ENCODE data around the gene POLR2L.

POLR2L gene

GRCh38 chr11:824942-825341, 17.4 kb downstream of the POLR2L start:
- no peak for DNase-seq

DNA sequence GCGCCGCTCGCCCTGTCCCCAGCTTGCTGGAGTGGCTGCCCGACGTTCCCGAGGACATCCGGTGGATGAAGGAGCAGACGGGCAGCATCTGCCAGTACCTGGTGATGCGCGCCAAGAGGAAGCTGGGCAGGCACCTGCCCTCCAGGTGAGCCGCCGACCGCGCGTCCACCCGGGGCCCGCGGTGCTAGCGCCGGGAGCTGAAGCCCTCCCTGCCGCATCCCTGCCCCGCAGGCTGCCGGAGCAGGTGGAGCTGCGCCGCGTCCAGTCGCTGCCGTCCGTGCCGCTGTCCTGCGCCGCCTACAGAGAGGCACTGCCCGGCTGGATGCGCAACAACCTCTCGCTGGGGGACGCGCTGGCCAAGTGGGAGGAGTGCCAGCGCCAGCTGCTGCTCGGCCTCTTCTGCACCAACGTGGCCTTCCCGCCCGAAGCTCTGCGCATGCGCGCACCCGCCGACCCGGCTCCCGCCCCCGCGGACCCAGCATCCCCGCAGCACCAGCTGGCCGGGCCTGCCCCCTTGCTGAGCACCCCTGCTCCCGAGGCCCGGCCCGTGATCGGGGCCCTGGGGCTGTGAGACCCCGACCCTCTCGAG, 17.9 kb downstream of the POLR2L start:
- no peak for DNase-seq

DNA sequence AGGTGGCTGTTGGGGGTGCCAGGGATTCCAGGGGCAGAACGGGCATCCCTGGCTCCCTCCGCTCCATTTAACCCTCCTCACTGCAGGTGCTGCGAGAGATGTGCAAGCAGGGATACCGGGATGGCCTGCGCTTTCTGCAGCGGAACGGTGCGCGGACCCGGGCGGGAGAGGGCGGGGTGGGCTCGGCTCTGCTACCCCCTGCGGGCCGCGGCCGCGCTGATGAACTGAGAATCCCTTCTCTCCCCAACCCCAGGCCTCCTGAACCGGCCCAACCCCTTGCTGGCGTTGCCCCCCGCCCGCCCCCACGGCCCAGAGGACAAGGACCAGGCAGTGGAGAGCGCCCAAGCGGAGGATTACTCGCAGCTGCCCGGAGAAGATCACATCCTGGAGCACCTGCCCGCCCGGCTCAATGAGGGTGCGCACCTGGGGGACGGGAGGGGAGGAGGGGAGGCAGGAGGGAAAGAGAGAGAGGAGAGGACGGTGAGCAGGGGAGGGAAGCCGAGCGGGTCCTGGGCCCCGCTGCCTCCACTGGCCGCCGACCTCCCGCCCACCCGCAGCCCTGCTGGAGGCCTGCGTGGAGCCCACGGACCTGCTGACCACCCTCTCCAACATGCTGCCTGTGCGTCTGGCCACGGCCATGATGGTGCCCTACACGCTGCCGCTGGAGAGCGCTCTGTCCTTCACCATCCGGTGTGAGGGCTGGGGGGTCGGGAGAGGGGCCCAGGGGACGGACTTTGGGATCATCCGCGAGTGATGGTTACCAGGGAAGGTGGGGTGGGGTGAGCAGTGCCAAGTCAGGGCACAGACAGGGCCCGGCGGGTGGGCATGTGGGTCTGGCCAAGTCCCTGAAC, 18.7 kb downstream of the POLR2L start:
- no peak for DNase-seq

DNA sequence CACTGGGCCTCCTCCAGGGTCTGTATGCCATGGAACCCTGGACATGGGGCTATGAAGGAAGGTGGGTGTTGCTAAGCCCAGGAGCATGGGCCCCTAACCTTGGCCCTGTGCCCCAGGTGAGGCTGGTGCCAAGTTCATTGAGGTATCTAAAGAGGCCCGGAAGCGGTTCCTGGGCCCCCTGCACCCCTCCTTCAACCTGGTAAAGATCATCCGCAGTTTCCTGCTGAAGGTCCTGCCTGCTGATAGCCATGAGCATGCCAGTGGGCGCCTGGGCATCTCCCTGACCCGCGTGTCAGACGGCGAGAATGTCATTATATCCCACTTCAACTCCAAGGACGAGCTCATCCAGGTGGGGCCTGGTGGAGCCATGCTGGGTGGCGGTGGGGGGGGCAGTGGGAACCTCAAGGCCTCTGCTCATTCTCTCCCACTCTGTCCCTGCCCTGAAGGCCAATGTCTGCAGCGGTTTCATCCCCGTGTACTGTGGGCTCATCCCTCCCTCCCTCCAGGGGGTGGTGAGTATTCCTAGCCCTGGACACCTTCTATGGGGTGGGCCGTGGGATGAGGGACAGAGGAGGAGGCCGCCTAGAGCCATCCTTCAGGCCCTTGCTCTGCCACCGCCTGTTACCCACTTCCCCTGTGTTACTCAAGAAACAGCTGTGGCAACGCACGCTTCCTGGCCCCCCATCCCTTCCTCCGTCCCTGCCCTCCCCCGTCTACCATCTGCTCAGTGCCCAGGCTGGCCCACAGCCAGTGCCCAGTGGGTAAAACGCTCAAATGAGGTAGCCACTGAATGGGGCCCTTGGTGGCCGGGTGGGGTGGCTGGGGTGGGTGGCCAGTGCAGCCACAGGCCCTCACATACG, 20.6 kb downstream of the POLR2L start:
- DNase-seq = no peak

GRCh38 chr11:820655-821511, 21.4 kb downstream of the POLR2L start:
- no peak for DNase-seq

- DNase-seq = peak; percentile 90 to 97 (median 94)
These were observed 22.2 kb downstream of the POLR2L start for GRCh38 chr11:819943-820649.

DNA sequence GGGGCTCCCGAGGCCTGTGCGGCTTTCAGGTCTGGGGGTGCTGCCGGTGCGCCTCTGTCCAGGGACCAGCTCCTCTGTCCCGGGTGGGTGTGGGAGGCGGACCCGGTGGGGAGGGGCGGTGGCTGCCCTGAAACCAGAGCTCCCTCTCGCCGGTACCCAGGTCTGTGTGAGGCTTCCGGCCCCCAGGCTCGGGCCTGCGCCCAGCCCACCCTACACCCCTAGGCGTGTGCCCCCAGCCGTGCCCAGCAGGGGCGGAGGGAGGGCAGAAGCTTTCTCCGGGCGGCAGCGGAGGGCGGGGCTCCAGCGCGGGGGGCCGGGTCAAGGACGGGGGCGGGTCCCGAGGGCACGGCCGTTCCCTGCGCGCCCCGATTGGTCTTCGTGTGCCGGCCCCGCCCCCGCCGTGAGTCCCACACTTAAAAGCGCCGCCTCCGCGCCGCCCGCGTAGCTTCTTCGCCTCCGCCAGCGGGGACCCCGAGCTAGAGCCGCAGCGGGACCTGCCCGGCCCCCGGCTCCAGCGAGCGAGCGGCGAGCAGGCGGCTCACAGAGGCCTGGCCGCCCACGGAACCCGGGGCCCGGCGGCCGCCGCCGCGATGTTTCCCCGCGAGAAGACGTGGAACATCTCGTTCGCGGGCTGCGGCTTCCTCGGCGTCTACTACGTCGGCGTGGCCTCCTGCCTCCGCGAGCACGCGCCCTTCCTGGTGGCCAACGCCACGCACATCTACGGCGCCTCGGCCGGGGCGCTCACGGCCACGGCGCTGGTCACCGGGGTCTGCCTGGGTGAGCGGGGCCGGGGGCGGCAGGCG, 23.0 kb downstream of the POLR2L start:
- peak; percentile 87 to 92 (median 90) for DNase-seq

DNA sequence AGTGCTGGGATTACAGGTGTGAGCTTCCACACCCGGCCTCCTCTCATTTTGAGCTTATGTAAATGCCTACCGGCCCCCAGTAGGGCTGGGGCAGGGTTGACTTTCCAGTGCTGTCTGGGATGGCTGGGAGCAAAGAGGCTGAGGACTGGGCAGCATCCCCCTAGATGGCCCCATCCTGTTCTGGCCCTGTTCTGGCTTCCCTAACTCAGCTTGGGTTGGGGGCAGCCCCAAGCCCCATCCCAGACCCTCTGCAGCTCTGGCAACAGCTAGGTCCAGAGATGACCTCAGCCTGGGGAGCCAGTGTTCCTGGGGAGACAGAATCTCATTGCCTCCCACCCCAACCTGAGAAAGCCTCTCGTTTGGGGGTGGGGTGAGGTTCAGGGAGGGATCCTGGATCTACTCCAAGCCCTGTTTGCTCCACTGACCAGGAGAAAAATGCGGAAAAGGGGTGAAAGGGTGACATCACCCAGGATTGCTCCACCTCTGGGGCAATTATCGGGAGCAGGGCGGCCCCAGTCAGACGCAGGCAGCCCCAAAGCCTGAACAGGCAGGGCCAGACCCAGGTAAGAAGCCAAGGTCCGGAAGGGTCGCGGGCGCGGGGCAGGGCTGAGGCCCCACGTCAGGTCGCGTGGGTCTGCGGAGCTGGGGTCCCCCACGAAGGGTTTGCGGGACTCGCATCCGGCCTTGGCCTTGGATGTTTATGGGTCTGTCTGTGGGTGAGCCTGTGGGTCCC, 23.8 kb downstream of the POLR2L start, which contains the start of gene PNPLA2:
Gene PNPLA2, plus strand, starts transcription at position 519 of the 733 bp plus-strand sequence. CDS start 805 bp downstream, outside the sequence.
- DNase-seq = no peak

GRCh38 chr11:816433-816779, 25.9 kb downstream of the POLR2L start:
- DNase-seq = no peak

- DNase-seq = no peak
These were observed 26.5 kb downstream of the POLR2L start for GRCh38 chr11:815675-816432.

- DNase-seq = no peak
These were observed 28.8 kb downstream of the POLR2L start for GRCh38 chr11:813456-814096.

GRCh38 chr11:813072-813455, 29.3 kb downstream of the POLR2L start:
- no peak for DNase-seq

DNA sequence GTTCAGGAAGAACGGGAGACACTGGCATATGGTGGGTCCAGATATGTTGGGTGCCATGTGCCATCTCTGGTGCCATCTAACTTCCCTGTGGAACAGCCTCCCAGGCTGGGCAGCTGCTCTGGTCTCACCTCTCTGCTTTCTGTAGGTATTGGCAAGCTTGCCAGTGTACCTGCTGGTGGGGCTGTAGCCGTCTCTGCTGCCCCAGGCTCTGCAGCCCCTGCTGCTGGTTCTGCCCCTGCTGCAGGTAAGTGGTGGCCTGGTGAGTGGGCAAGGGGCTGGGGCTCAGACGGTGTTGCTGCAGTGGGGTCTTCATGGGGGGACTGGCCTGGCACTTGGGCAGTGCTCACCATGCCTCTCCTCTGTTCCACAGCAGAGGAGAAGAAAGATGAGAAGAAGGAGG, 29.9 kb downstream of the POLR2L start:
- no peak for DNase-seq

GRCh38 chr11:811446-812245, 30.7 kb downstream of the POLR2L start:
- DNase-seq = no peak

- no peak for DNase-seq
These were observed 32.2 kb downstream of the POLR2L start for GRCh38 chr11:810040-810567.

GRCh38 chr11:809287-810039, 32.9 kb downstream of the POLR2L start, which contains the start of gene RPLP2:
Gene RPLP2, plus strand, starts transcription at chr11:809967. Its CDS starts 268 bp downstream, at chr11:810235.
- peak; percentile 93 to 98 (median 96) for DNase-seq
